K562 (cell line): ENCODE data around the gene HSD11B2. TPM values are rescaled to one million over a fixed set of nuclear protein-coding genes. Genes with fewer than 3 reads are reported as not detected.
A peak's percentile ranks its signal among the peaks of the same experiment; 100 is the strongest.

Source experiments
- ARHGAP35 ChIP-seq: fragments of 450-650 bp; IDR thresholded peaks from 2 replicates; pipeline ENCODE4 v1.6.1; 2018; ENCODE audit not compliant: partially characterized antibody
- BHLHE40 ChIP-seq: IDR thresholded peaks from 2 replicates; pipeline ENCODE4 v1.6.1; 2011; ENCODE audit warnings: low read length, improper control_type of control experiment
- CSDE1 ChIP-seq, 2 experiments: fragments of 450-650 bp; IDR thresholded peaks; 2 replicates each; pipeline ENCODE4 v1.6.1; 2016; ENCODE audit warnings: mild to moderate bottlenecking in 1 of 2
- E2F6 ChIP-seq, 2 experiments: IDR thresholded peaks; 2 replicates each; pipeline ENCODE4 v1.6.1; 2011; ENCODE audit warnings: borderline replicate concordance in 1 of 2, control low read depth in 1 of 2, low read depth in 1 of 2, low read length in 1 of 2, mild to moderate bottlenecking in 1 of 2, mixed read lengths in 1 of 2, moderate library complexity in 1 of 2; ENCODE audit not compliant: insufficient read depth in 1 of 2, insufficient read length in 1 of 2, poor library complexity in 1 of 2, severe bottlenecking in 1 of 2; ENCODE audit errors: extremely low read depth in 1 of 2
- FOXM1 ChIP-seq, 2 experiments: fragments of 450-650 bp in 1 of 2; sonication (generic) in 1 of 2; formaldehyde crosslinking in 1 of 2; IDR thresholded peaks; 2 replicates each; pipeline versions ENCODE4 v1.6.1 to v1.9.0; 2017 to 2022; ENCODE audit warnings: low read depth in 2 of 2, mild to moderate bottlenecking in 2 of 2, missing genetic modification reagents in 1 of 2, moderate library complexity in 1 of 2
- HDAC2 ChIP-seq: fragments of 450-650 bp; IDR thresholded peaks from 2 replicates; pipeline ENCODE4 v1.6.1; 2016; ENCODE audit warnings: mild to moderate bottlenecking
- HNRNPH1 ChIP-seq: fragments of 200-400 bp; formaldehyde crosslinking; optimal IDR thresholded peaks from 2 replicates; pipeline ENCODE3; 2017; ENCODE audit warnings: low read depth, mild to moderate bottlenecking, low read length, moderate library complexity
- JUND ChIP-seq, 2 experiments: IDR thresholded peaks; 2 replicates in 1 of 2; 3 replicates in 1 of 2; pipeline ENCODE4 v1.6.1; 2011; ENCODE audit warnings: borderline replicate concordance in 2 of 2, low read depth in 2 of 2, low read length in 2 of 2, improper control_type of control experiment in 1 of 2, missing biosample characterization in 1 of 2, missing genetic modification characterization in 1 of 2, missing genetic modification reagents in 1 of 2
- LCOR ChIP-seq: sonication (generic); formaldehyde crosslinking; IDR thresholded peaks from 2 replicates; pipeline ENCODE4 v1.8.0; 2022; ENCODE audit warnings: mild to moderate bottlenecking, missing genetic modification reagents
- NELFE ChIP-seq: IDR thresholded peaks from 2 replicates; pipeline ENCODE4 v1.6.1; 2011; ENCODE audit warnings: mild to moderate bottlenecking; ENCODE audit not compliant: insufficient read depth, insufficient read length
- OTX1 ChIP-seq: fragments of 450-650 bp; formaldehyde crosslinking; IDR thresholded peaks from 2 replicates; pipeline ENCODE4 v1.4.0; 2022; ENCODE audit warnings: mild to moderate bottlenecking
- RAD21 ChIP-seq, 2 experiments: fragments of 250-450 bp in 1 of 2; fragments of 450-650 bp in 1 of 2; sonication (Bioruptor Pico) in 1 of 2; formaldehyde crosslinking in 1 of 2; IDR thresholded peaks in 1 of 2; conservative IDR thresholded peaks in 1 of 2; 2 replicates each; pipeline versions ENCODE4 v1.4.0 to v1.8.0; 2020 to 2022; ENCODE audit warnings: mild to moderate bottlenecking in 2 of 2, moderate library complexity in 1 of 2
- SPI1 ChIP-seq: IDR thresholded peaks from 2 replicates; pipeline ENCODE4 v1.6.1; 2011; ENCODE audit warnings: low read depth, low read length, control low read depth, borderline replicate concordance
- ZNF224 ChIP-seq: sonication (generic); formaldehyde crosslinking; IDR thresholded peaks from 2 replicates; pipeline ENCODE4 v1.8.0; 2022; ENCODE audit warnings: mild to moderate bottlenecking, missing genetic modification reagents
- ZNF639 ChIP-seq, 2 experiments: fragments of 200-800 bp in 1 of 2; sonication (Bioruptor generic) in 1 of 2; sonication (generic) in 1 of 2; formaldehyde crosslinking in 1 of 2; IDR thresholded peaks in 1 of 2; conservative IDR thresholded peaks in 1 of 2; 2 replicates each; pipeline versions ENCODE4 v1.5.0 to v1.6.1; 2016 to 2020; ENCODE audit warnings: missing compliant biosample characterization in 1 of 2, missing genetic modification characterization in 1 of 2, missing genetic modification reagents in 1 of 2
- polyA plus RNA-seq, 8 experiments: library from polyadenylated mRNA; depleted of rRNA in 4 of 8; stranded (reverse) in 5 of 8; unstranded in 3 of 8; fragments of >200 nt; fragmentation: Nextera tagmentation in 2 of 8; fragmentation: Illumina TruSeq in 1 of 8; extraction: Ambion mirVana in 2 of 8; extraction: Trizol in 1 of 8; gene quantifications; 2 replicates each; pipeline versions ENCODE4 v1.2.1 to v1.2.3, GENCODE V29; 2011 to 2014; ENCODE audit warnings: inconsistent platforms in 1 of 8, missing spikeins in 1 of 8
- total RNA-seq, 7 experiments: library from RNA; depleted of rRNA in 6 of 7; stranded (reverse); fragments of >200 nt in 6 of 7; fragmentation: Illumina TruSeq in 2 of 7; extraction: Trizol in 2 of 7; gene quantifications; 2 replicates each; pipeline versions ENCODE4 v1.2.1 to v1.2.3, GENCODE V29; 2011 to 2021; ENCODE audit warnings: low replicate concordance in 1 of 7
- TF ChIP-seq, protein P1 (sequence below): fragments of 450-650 bp; IDR thresholded peaks from one replicate; pipeline ENCODE4 v1.6.1; 2018; ENCODE audit warnings: mild to moderate bottlenecking, moderate library complexity; ENCODE audit not compliant: partially characterized antibody
- TF ChIP-seq, protein P2 (sequence below): fragments of 450-650 bp; formaldehyde crosslinking; IDR thresholded peaks from 2 replicates; pipeline ENCODE4 v1.4.0; 2022; ENCODE audit warnings: missing genetic modification characterization
- TF ChIP-seq, protein P3 (sequence below): fragments of 450-650 bp; IDR thresholded peaks from 2 replicates; pipeline ENCODE4 v1.6.1; 2016

HSD11B2 gene
- total and polyA plus RNA-seq, 9 of the 15 experiments (the other 6 are each of a cell fraction or from before 2014, with no cell fraction given), result 0.08 to 2.0 (median 0.79) TPM

DNA sequence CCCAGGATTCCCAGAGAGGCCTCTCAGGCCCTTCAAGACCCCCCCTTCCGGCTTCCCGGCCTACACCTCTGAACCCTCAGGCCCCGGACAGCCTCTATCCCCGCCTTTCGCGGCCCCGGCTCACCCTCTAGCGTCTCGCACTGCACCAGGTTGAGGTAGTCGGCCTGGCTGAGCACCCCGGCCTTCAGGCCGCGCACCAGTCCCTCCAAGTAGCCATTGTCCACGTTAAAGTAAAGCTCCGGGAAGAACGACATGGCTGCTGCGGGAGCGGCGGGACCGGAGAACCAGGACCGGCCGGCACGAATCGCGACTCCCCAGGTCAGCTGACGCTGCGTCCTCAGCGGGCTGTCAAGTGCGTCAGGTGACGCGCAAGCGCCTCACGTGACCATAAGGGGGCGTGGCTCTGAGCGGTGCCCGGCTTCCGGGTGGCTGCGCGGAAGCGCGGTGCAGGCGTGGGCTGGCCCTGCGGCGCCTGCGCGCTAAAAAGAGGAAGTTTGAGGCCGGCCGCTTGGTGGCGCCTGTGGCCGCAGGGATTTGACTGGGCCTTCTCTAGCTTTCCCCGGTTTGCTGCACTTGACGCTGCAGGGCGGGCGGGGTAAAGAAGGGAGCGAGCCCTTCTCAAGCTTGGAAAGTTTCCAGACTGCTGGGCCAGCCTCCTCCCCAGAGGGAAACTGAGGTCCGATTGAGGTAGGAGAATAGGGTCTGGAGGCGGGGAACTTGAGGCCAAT is 50.1 kb downstream of the HSD11B2 start, which contains the start of gene ATP6V0D1 (continued):
- TF ChIP-seq RAD21 (CRISPR knock-in tag; conservative IDR thresholded peaks at IDR 0.05 in 1 of 2, IDR thresholded peaks at IDR 0.05 in 1 of 2), result peak; percentile 70 to 79
- no peak for TF ChIP-seq HNRNPH1
- TF ChIP-seq, protein P1, sequence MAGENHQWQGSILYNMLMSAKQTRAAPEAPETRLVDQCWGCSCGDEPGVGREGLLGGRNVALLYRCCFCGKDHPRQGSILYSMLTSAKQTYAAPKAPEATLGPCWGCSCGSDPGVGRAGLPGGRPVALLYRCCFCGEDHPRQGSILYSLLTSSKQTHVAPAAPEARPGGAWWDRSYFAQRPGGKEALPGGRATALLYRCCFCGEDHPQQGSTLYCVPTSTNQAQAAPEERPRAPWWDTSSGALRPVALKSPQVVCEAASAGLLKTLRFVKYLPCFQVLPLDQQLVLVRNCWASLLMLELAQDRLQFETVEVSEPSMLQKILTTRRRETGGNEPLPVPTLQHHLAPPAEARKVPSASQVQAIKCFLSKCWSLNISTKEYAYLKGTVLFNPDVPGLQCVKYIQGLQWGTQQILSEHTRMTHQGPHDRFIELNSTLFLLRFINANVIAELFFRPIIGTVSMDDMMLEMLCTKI, result no peak
- TF ChIP-seq LCOR, result 0 out of 2 replicates have a peak, but pooled peaks have one; percentile 18
- peak; percentile 87 for TF ChIP-seq SPI1
- TF ChIP-seq E2F6 (IDR thresholded peaks at IDR 0.05; ENCODE audit: borderline replicate concordance in 1 of 2, extremely low read depth in 1 of 2, insufficient read depth in 1 of 2, insufficient read length in 1 of 2, low read depth in 1 of 2, low read length in 1 of 2, poor library complexity in 1 of 2, severe bottlenecking in 1 of 2), result peak in 1 of 2 experiments; percentile 60
- no peak for TF ChIP-seq NELFE
- TF ChIP-seq, protein P2, sequence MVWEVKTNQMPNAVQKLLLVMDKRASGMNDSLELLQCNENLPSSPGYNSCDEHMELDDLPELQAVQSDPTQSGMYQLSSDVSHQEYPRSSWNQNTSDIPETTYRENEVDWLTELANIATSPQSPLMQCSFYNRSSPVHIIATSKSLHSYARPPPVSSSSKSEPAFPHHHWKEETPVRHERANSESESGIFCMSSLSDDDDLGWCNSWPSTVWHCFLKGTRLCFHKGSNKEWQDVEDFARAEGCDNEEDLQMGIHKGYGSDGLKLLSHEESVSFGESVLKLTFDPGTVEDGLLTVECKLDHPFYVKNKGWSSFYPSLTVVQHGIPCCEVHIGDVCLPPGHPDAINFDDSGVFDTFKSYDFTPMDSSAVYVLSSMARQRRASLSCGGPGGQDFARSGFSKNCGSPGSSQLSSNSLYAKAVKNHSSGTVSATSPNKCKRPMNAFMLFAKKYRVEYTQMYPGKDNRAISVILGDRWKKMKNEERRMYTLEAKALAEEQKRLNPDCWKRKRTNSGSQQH (CRISPR knock-in tag), result peak; percentile 64; the same call in 1 of the 2 replicates
- no peak for TF ChIP-seq ARHGAP35
- peak; percentile 71 for TF ChIP-seq JUND (IDR thresholded peaks at IDR 0.05; ENCODE audit: borderline replicate concordance, low read depth, low read length)
- no peak; the same call in 2 of the 3 replicates for TF ChIP-seq JUND (tag; IDR thresholded peaks at IDR 0.05; ENCODE audit: borderline replicate concordance, low read depth, low read length)
- peak; percentile 72; the same call in 1 of the 2 replicates for TF ChIP-seq OTX1 (CRISPR knock-in tag)
- TF ChIP-seq CSDE1 (IDR thresholded peaks at IDR 0.05), result no peak
- no peak for TF ChIP-seq ZNF224 (CRISPR knock-in tag)
- TF ChIP-seq ZNF639 (CRISPR knock-in tag; conservative IDR thresholded peaks at IDR 0.05 in 1 of 2, IDR thresholded peaks at IDR 0.05 in 1 of 2), result peak in 1 of 2 experiments; percentile 93; a peak in 2 of 4 replicates
- peak; percentile 97 for TF ChIP-seq BHLHE40
- 0 out of 2 replicates have a peak, but pooled peaks have one; percentile 7 for TF ChIP-seq FOXM1 (IDR thresholded peaks at IDR 0.05; ENCODE audit: low read depth)
- TF ChIP-seq FOXM1 (CRISPR knock-in tag; IDR thresholded peaks at IDR 0.05; ENCODE audit: low read depth), result no peak
- TF ChIP-seq, protein P3, sequence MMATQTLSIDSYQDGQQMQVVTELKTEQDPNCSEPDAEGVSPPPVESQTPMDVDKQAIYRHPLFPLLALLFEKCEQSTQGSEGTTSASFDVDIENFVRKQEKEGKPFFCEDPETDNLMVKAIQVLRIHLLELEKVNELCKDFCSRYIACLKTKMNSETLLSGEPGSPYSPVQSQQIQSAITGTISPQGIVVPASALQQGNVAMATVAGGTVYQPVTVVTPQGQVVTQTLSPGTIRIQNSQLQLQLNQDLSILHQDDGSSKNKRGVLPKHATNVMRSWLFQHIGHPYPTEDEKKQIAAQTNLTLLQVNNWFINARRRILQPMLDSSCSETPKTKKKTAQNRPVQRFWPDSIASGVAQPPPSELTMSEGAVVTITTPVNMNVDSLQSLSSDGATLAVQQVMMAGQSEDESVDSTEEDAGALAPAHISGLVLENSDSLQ, result peak; percentile 89
- peak; percentile 88 for TF ChIP-seq HDAC2
